NCI-H146 treated with DMSO at 0.1 percent for 48 hours (cell line): ENCODE data around the gene SELENOK.
"Not testable (repeated sequence)": the region's sequence is repeated elsewhere in the genome, so short reads cannot be mapped to it uniquely, and the experiment has no call there.

Experiments
- DNase-seq: peaks from one replicate; lab custom pipeline; 2025; ENCODE audit not compliant: unreplicated experiment; lab: John Stamatoyannopoulos, UW

Gene SELENOK

GRCh38 chr3:53891497-53892285 is at the start of gene SELENOK:
SELENOK (minus strand) TSS chr3:53891859.
- DNase-seq, result peak; percentile 91

- DNase-seq, result no peak
Observed at GRCh38 chr3:53941184-53941583, 49.5 kb upstream of the SELENOK start.

GRCh38 chr3:53940623-53941022 is 49.0 kb upstream of the SELENOK start:
- DNase-seq, result no peak

GRCh38 chr3:53939813-53940212 is 48.2 kb upstream of the SELENOK start:
- DNase-seq, result no peak

GRCh38 chr3:53939086-53939582 is 47.5 kb upstream of the SELENOK start:
- DNase-seq, result no peak

- peak; percentile 15 for DNase-seq
Observed at GRCh38 chr3:53938645-53939044, 47.0 kb upstream of the SELENOK start.

- DNase-seq, result no peak
Observed at GRCh38 chr3:53936347-53936746, 44.7 kb upstream of the SELENOK start.

GRCh38 chr3:53935283-53935901 is 43.7 kb upstream of the SELENOK start:
- DNase-seq, result no peak

GRCh38 chr3:53927208-53927872 is 35.7 kb upstream of the SELENOK start:
- not testable (repeated sequence) for DNase-seq

GRCh38 chr3:53921296-53921695 is 29.6 kb upstream of the SELENOK start:
- no peak for DNase-seq

GRCh38 chr3:53919741-53920140 is 28.1 kb upstream of the SELENOK start:
- no peak for DNase-seq

GRCh38 chr3:53913401-53913800 is 21.7 kb upstream of the SELENOK start:
- no peak for DNase-seq

- no peak for DNase-seq
Observed at GRCh38 chr3:53902711-53903110, 11.1 kb upstream of the SELENOK start.

GRCh38 chr3:53902067-53902466 is 10.4 kb upstream of the SELENOK start:
- no peak for DNase-seq

- DNase-seq, result no peak
Observed at GRCh38 chr3:53900666-53901331, 9.1 kb upstream of the SELENOK start.

- no peak for DNase-seq
Observed at GRCh38 chr3:53899750-53900149, 8.1 kb upstream of the SELENOK start.

GRCh38 chr3:53892286-53892637 is 603 bp upstream of the SELENOK start:
- no peak for DNase-seq

- DNase-seq, result peak; percentile 23
Observed at GRCh38 chr3:53890726-53891475, 758 bp downstream of the SELENOK start.

GRCh38 chr3:53888232-53888631 is 3.4 kb downstream of the SELENOK start:
- DNase-seq, result no peak

- no peak for DNase-seq
Observed at GRCh38 chr3:53887446-53887845, 4.2 kb downstream of the SELENOK start.

- no peak for DNase-seq
Observed at GRCh38 chr3:53885239-53885638, 6.4 kb downstream of the SELENOK start.
